HEK293T (cell line): ENCODE results near the gene PDE7B.

Source experiments
- ARNT ChIP-seq: fragments of 450-650 bp; IDR thresholded peaks from 2 replicates; pipeline ENCODE4 v1.6.1; 2017; ENCODE audit warnings: mild to moderate bottlenecking
- BHLHE40 ChIP-seq: fragments of 450-650 bp; IDR thresholded peaks from 2 replicates; pipeline ENCODE4 v1.6.1; 2016; ENCODE audit warnings: mild to moderate bottlenecking, moderate library complexity, borderline replicate concordance
- FOXM1 ChIP-seq: fragments of 450-650 bp; IDR thresholded peaks from 2 replicates; pipeline ENCODE4 v1.6.1; 2017; ENCODE audit warnings: mild to moderate bottlenecking, borderline replicate concordance
- HDGF ChIP-seq: fragments of 450-650 bp; IDR thresholded peaks from 2 replicates; pipeline ENCODE4 v1.6.1; 2017; ENCODE audit warnings: antibody characterized with exemption, borderline replicate concordance
- L3MBTL2 ChIP-seq: fragments of 450-650 bp; conservative IDR thresholded peaks from 2 replicates; pipeline ENCODE4 v1.6.1; 2016; ENCODE audit warnings: mild to moderate bottlenecking
- LEF1 ChIP-seq: fragments of 450-650 bp; IDR thresholded peaks from 2 replicates; pipeline ENCODE4 v1.6.1; 2017; ENCODE audit warnings: mild to moderate bottlenecking, borderline replicate concordance
- NFRKB ChIP-seq: fragments of 450-650 bp; IDR thresholded peaks from 2 replicates; pipeline ENCODE4 v1.6.1; 2016; ENCODE audit warnings: mild to moderate bottlenecking, moderate library complexity
- PKNOX1 ChIP-seq: fragments of 450-650 bp; IDR thresholded peaks from 2 replicates; pipeline ENCODE4 v1.6.1; 2016
- SP1 ChIP-seq: fragments of 450-650 bp; IDR thresholded peaks from 2 replicates; pipeline ENCODE4 v1.6.1; 2017
- TARDBP ChIP-seq: fragments of 450-650 bp; IDR thresholded peaks from 2 replicates; pipeline ENCODE4 v1.6.1; 2016
- ZNF384 ChIP-seq: fragments of 450-650 bp; IDR thresholded peaks from 2 replicates; pipeline ENCODE4 v1.6.1; 2016

DNA sequence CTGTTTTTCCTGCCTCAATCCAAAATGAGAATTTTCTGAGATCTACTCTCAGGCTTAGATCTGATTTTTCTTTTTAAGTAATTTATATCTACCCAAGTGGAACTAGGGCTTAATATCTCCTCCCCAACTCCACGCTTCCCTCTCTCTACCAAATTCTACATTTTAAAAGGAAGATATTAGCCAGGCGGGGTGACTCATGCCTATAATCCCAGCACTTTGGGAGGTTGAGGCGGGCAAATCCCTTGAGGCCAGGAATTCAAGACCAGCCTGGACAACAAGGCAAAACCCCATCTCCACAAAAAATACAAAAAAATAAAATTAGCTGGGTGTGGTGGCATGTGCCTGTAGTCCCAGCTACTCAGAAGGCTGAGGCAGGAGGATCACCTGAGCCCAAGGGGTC lies 337.6 kb downstream of the PDE7B start:
- no peak for TF ChIP-seq SP1
- no peak for TF ChIP-seq TARDBP
- no peak for TF ChIP-seq PKNOX1
- no peak for TF ChIP-seq L3MBTL2
- no peak for TF ChIP-seq NFRKB
- TF ChIP-seq ARNT: no peak
- no peak for TF ChIP-seq FOXM1
- TF ChIP-seq HDGF: no peak
- TF ChIP-seq ZNF384: no peak
- TF ChIP-seq LEF1: no peak
- no peak for TF ChIP-seq BHLHE40
